ENCODE measurements around the gene GNB1. TPM values are rescaled to one million over a fixed set of nuclear protein-coding genes. Genes with fewer than 3 reads are reported as not detected.

The GNB1 gene
- total RNA-seq, 1 donor, result 88.7 TPM

GRCh38 chr1:1894354-1895059 lies 3.6 kb upstream of the GNB1 start:
- H3K4me1 ChIP-seq (ENCODE audit: insufficient read depth, low read length), result peaks cover 12% of the 10 kb centered on the region
- no peak for TF ChIP-seq CTCF (IDR thresholded peaks at IDR 0.05; ENCODE audit: extremely low read depth, low read depth, low read length)
- peak overlapping the region; percentile 39 for H3K4me3 ChIP-seq (ENCODE audit: insufficient read depth, low read length)
- H3K4me2 ChIP-seq (ENCODE audit: insufficient read depth, low read length), result peak overlapping the region; percentile 50
- H2AFZ ChIP-seq (ENCODE audit: low read length), result peak overlapping the region; percentile 31
- H3K27me3 ChIP-seq (ENCODE audit: insufficient read depth, low read length), result peaks cover 8% of the 10 kb centered on the region
- H3K9me3 ChIP-seq (ENCODE audit: low read depth, low read length), result no peaks in the 10 kb centered on the region
- peaks cover under 1% of the 10 kb centered on the region for H4K20me1 ChIP-seq (ENCODE audit: insufficient read depth, low read length)
- peak; percentile 88 for DNase-seq (ENCODE audit: insufficient read length, low spot score, missing footprints)
- H3K27ac ChIP-seq (ENCODE audit: low read depth, low read length), result no peak overlapping the region
- H3K79me2 ChIP-seq (ENCODE audit: insufficient read depth, low read length), result peaks cover 12% of the 10 kb centered on the region
- H3K36me3 ChIP-seq (ENCODE audit: insufficient read depth, low read length), result no peaks in the 10 kb centered on the region

GRCh38 chr1:1893997-1894353 lies 3.1 kb upstream of the GNB1 start:
- H3K4me3 ChIP-seq (ENCODE audit: insufficient read depth, low read length), result no peak overlapping the region
- H3K27me3 ChIP-seq (ENCODE audit: insufficient read depth, low read length), result peaks cover 8% of the 10 kb centered on the region
- peaks cover 17% of the 10 kb centered on the region for H3K79me2 ChIP-seq (ENCODE audit: insufficient read depth, low read length)
- no peak overlapping the region for H3K27ac ChIP-seq (ENCODE audit: low read depth, low read length)
- peaks cover 15% of the 10 kb centered on the region for H3K4me1 ChIP-seq (ENCODE audit: insufficient read depth, low read length)
- H3K4me2 ChIP-seq (ENCODE audit: insufficient read depth, low read length), result no peak overlapping the region
- DNase-seq (ENCODE audit: insufficient read length, low spot score, missing footprints), result peak; percentile 59
- no peak overlapping the region for H2AFZ ChIP-seq (ENCODE audit: low read length)
- H3K36me3 ChIP-seq (ENCODE audit: insufficient read depth, low read length), result no peaks in the 10 kb centered on the region
- no peaks in the 10 kb centered on the region for H3K9me3 ChIP-seq (ENCODE audit: low read depth, low read length)
- no peak for TF ChIP-seq CTCF (IDR thresholded peaks at IDR 0.05; ENCODE audit: extremely low read depth, low read depth, low read length)
- H4K20me1 ChIP-seq (ENCODE audit: insufficient read depth, low read length), result peaks cover 6% of the 10 kb centered on the region

- H3K27me3 ChIP-seq (ENCODE audit: insufficient read depth, low read length), result peaks cover 8% of the 10 kb centered on the region
- TF ChIP-seq CTCF (IDR thresholded peaks at IDR 0.05; ENCODE audit: extremely low read depth, low read depth, low read length), result no peak
- no peak overlapping the region for H3K27ac ChIP-seq (ENCODE audit: low read depth, low read length)
- H3K4me2 ChIP-seq (ENCODE audit: insufficient read depth, low read length), result no peak overlapping the region
- H3K9me3 ChIP-seq (ENCODE audit: low read depth, low read length), result no peaks in the 10 kb centered on the region
- peaks cover 19% of the 10 kb centered on the region for H3K4me1 ChIP-seq (ENCODE audit: insufficient read depth, low read length)
- H3K36me3 ChIP-seq (ENCODE audit: insufficient read depth, low read length), result no peaks in the 10 kb centered on the region
- peak; percentile 73 for DNase-seq (ENCODE audit: insufficient read length, low spot score, missing footprints)
- no peak overlapping the region for H2AFZ ChIP-seq (ENCODE audit: low read length)
- H3K4me3 ChIP-seq (ENCODE audit: insufficient read depth, low read length), result no peak overlapping the region
- peaks cover 12% of the 10 kb centered on the region for H4K20me1 ChIP-seq (ENCODE audit: insufficient read depth, low read length)
- peaks cover 23% of the 10 kb centered on the region for H3K79me2 ChIP-seq (ENCODE audit: insufficient read depth, low read length)
Measured at GRCh38 chr1:1893291-1893985, 2.6 kb upstream of the GNB1 start.

- no peak overlapping the region for H3K27ac ChIP-seq (ENCODE audit: low read depth, low read length)
- peak overlapping the region; percentile 88 for H3K4me2 ChIP-seq (ENCODE audit: insufficient read depth, low read length)
- no peaks in the 10 kb centered on the region for H3K36me3 ChIP-seq (ENCODE audit: insufficient read depth, low read length)
- peaks cover 30% of the 10 kb centered on the region for H3K79me2 ChIP-seq (ENCODE audit: insufficient read depth, low read length)
- H3K27me3 ChIP-seq (ENCODE audit: insufficient read depth, low read length), result peaks cover 8% of the 10 kb centered on the region
- no peak for DNase-seq (ENCODE audit: insufficient read length, low spot score, missing footprints)
- no peak overlapping the region for H2AFZ ChIP-seq (ENCODE audit: low read length)
- H4K20me1 ChIP-seq (ENCODE audit: insufficient read depth, low read length), result peaks cover 19% of the 10 kb centered on the region
- H3K4me3 ChIP-seq (ENCODE audit: insufficient read depth, low read length), result no peak overlapping the region
- H3K9me3 ChIP-seq (ENCODE audit: low read depth, low read length), result no peaks in the 10 kb centered on the region
- no peak for TF ChIP-seq CTCF (IDR thresholded peaks at IDR 0.05; ENCODE audit: extremely low read depth, low read depth, low read length)
- H3K4me1 ChIP-seq (ENCODE audit: insufficient read depth, low read length), result peaks cover 25% of the 10 kb centered on the region
Measured at GRCh38 chr1:1892763-1893120, 1.9 kb upstream of the GNB1 start.
